Measurements from ENCODE around the gene ESRRA. TPM values are rescaled to one million over a fixed set of nuclear protein-coding genes. Genes with fewer than 3 reads are reported as not detected.

ESRRA gene
- total RNA-seq, 6 experiments from 2014 or later, result 18.9 to 25.0 (median 21.7) TPM

DNA sequence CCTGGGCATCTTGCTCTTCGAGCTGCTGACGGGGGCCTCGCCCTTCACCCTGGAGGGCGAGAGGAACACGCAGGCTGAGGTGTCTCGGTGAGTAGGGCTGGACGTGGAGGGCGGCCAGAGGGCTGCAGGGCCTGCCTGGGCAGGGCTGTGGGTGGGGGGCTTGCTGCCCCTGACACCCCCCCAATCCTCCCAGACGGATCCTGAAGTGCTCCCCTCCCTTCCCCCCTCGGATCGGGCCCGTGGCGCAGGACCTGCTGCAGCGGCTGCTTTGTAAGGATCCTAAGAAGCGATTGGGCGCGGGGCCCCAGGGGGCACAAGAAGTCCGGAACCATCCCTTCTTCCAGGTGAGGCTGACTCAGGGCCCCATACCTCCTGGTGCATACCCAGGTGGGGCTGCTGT, 56.3 kb downstream of the ESRRA start:
- Mint-ChIP-seq H3K4me1 (ENCODE audit: low read depth) (peaks cover 28% of the 10 kb centered on the region), H3K9me3 (no peaks in the 10 kb centered on the region), H3K27me3 (ENCODE audit: insufficient read depth) (peaks cover 2% of the 10 kb centered on the region; the same call in 1 of the 2 replicates), H3K4me3 (no peak overlapping the region), H3K27ac (no peak overlapping the region), H3K36me3 (ENCODE audit: low read depth) (peaks cover 20% of the 10 kb centered on the region)
- TF ChIP-seq CTCF (IDR thresholded peaks at IDR 0.05), result no peak
- no peak for DNase-seq

DNA sequence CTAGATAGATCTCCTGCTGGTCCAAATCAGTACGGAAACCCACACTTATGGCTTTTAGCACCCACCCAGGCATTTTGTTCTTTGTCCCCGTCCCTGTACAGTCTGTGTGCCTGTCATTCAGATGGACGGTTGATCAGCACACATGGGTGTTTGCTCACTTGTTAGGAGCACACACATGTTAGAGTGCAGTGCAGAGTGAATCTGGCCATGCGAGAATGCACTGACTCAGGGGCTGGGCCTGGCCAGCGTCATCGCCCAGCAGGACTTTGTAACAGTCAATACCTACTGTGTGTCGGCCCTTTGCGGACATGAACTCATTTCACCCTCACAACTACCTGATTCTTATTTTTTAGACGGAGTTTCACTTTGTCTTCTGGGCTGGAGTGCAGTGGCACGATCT, 57.0 kb downstream of the ESRRA start:
- DNase-seq, result no peak
- Mint-ChIP-seq H3K27ac (no peak overlapping the region), H3K27me3 (ENCODE audit: insufficient read depth) (peaks cover 2% of the 10 kb centered on the region; the same call in 1 of the 2 replicates), H3K4me3 (no peak overlapping the region), H3K4me1 (ENCODE audit: low read depth) (peaks cover 29% of the 10 kb centered on the region), H3K36me3 (ENCODE audit: low read depth) (peaks cover 24% of the 10 kb centered on the region), H3K9me3 (no peaks in the 10 kb centered on the region)
- TF ChIP-seq CTCF (IDR thresholded peaks at IDR 0.05), result no peak

GRCh38 chr11:64364435-64364834, 59.1 kb downstream of the ESRRA start:
- peaks cover 19% of the 10 kb centered on the region for H3K4me1 Mint-ChIP-seq (ENCODE audit: low read depth)
- TF ChIP-seq CTCF (IDR thresholded peaks at IDR 0.05), result no peak
- H3K36me3 Mint-ChIP-seq (ENCODE audit: low read depth), result peaks cover 24% of the 10 kb centered on the region

GRCh38 chr11:64364911-64365310, 59.6 kb downstream of the ESRRA start:
- Mint-ChIP-seq H3K36me3 (ENCODE audit: low read depth) (peaks cover 27% of the 10 kb centered on the region), H3K4me1 (ENCODE audit: low read depth) (peaks cover 14% of the 10 kb centered on the region)

More at GRCh38 chr11:64364435-64364834, 59.1 kb downstream of the ESRRA start:
- H3K27me3 Mint-ChIP-seq (ENCODE audit: insufficient read depth), result peaks cover 2% of the 10 kb centered on the region; the same call in 1 of the 2 replicates
- no peak for DNase-seq
- H3K4me3 Mint-ChIP-seq, result no peak overlapping the region
- no peaks in the 10 kb centered on the region for H3K9me3 Mint-ChIP-seq
- H3K27ac Mint-ChIP-seq, result no peak overlapping the region

More at GRCh38 chr11:64364911-64365310, 59.6 kb downstream of the ESRRA start:
- DNase-seq, result no peak
- Mint-ChIP-seq H3K9me3 (no peaks in the 10 kb centered on the region), H3K4me3 (no peak overlapping the region), H3K27me3 (ENCODE audit: insufficient read depth) (no peaks in the 10 kb centered on the region), H3K27ac (no peak overlapping the region)
- no peak for TF ChIP-seq CTCF (IDR thresholded peaks at IDR 0.05)

Small RNA genes within 50 kb of the gene (microRNA-seq; reads per million reads assigned to microRNA genes)
- gene MIR7155, result not detected

Other genes with a start within 250 kb of the ESRRA start
- gene MACROD1, start 139.4 kb upstream of the ESRRA start, total RNA-seq (2021; fragmentation: NEBNext Ultra II Directional; extraction: Animal tissue kit (Norgen Biotek cat#: 25700)), result 10 to 100 TPM; 11.8 to 17.0 (median 13.1) TPM
- 100 to 1,000 TPM; 203 to 259 (median 210) TPM for gene STIP1, start 119.4 kb upstream of the ESRRA start, total RNA-seq (2021; fragmentation: NEBNext Ultra II Directional; extraction: Animal tissue kit (Norgen Biotek cat#: 25700))
- 1 to 10 TPM; 1.2 to 2.8 (median 1.7) TPM for gene FERMT3, start 98.8 kb upstream of the ESRRA start, total RNA-seq (2021; fragmentation: NEBNext Ultra II Directional; extraction: Animal tissue kit (Norgen Biotek cat#: 25700))
- 10 to 100 TPM; 32.6 to 41.1 (median 39.7) TPM for gene TRPT1, start 79.3 kb upstream of the ESRRA start, total RNA-seq (2021; fragmentation: NEBNext Ultra II Directional; extraction: Animal tissue kit (Norgen Biotek cat#: 25700))
- 10 to 100 TPM; 46.6 to 57.7 (median 53.7) TPM for gene NUDT22, start 79.2 kb upstream of the ESRRA start, total RNA-seq (2021; fragmentation: NEBNext Ultra II Directional; extraction: Animal tissue kit (Norgen Biotek cat#: 25700))
- 10 to 100 TPM; 21.7 to 29.5 (median 23.2) TPM for gene DNAJC4, start 75.0 kb upstream of the ESRRA start, total RNA-seq (2021; fragmentation: NEBNext Ultra II Directional; extraction: Animal tissue kit (Norgen Biotek cat#: 25700))
- gene VEGFB, start 70.9 kb upstream of the ESRRA start, total RNA-seq (2021; fragmentation: NEBNext Ultra II Directional; extraction: Animal tissue kit (Norgen Biotek cat#: 25700)), result 10 to 100 TPM; 65.1 to 80.6 (median 71.2) TPM
- gene FKBP2, start 64.4 kb upstream of the ESRRA start, total RNA-seq (2021; fragmentation: NEBNext Ultra II Directional; extraction: Animal tissue kit (Norgen Biotek cat#: 25700)), result 10 to 100 TPM; 54.1 to 95.6 (median 73.1) TPM
- gene PPP1R14B, start 58.6 kb upstream of the ESRRA start, total RNA-seq (2021; fragmentation: NEBNext Ultra II Directional; extraction: Animal tissue kit (Norgen Biotek cat#: 25700)), result 100 to 1,000 TPM; 386 to 478 (median 429) TPM
- gene PLCB3, start 54.0 kb upstream of the ESRRA start, total RNA-seq (2021; fragmentation: NEBNext Ultra II Directional; extraction: Animal tissue kit (Norgen Biotek cat#: 25700)), result 10 to 100 TPM; 48.1 to 58.0 (median 51.8) TPM
- 10 to 100 TPM; 65.9 to 75.0 (median 68.8) TPM for gene BAD, start 20.9 kb upstream of the ESRRA start, total RNA-seq (2021; fragmentation: NEBNext Ultra II Directional; extraction: Animal tissue kit (Norgen Biotek cat#: 25700))
- gene GPR137, start 19.7 kb upstream of the ESRRA start, total RNA-seq (2021; fragmentation: NEBNext Ultra II Directional; extraction: Animal tissue kit (Norgen Biotek cat#: 25700)), result 10 to 100 TPM; 27.9 to 42.1 (median 34.7) TPM
- under 1 TPM in 1 of 6 experiments, not detected in 5; 0.14 TPM for gene KCNK4, start 14.2 kb upstream of the ESRRA start, total RNA-seq (2021; fragmentation: NEBNext Ultra II Directional; extraction: Animal tissue kit (Norgen Biotek cat#: 25700))
- gene CATSPERZ, start 5.2 kb upstream of the ESRRA start, total RNA-seq (2021; fragmentation: NEBNext Ultra II Directional; extraction: Animal tissue kit (Norgen Biotek cat#: 25700)), result under 1 TPM in 1 of 6 experiments, not detected in 5; 0.31 TPM
- gene TRMT112, start 12.0 kb downstream of the ESRRA start, total RNA-seq (2021; fragmentation: NEBNext Ultra II Directional; extraction: Animal tissue kit (Norgen Biotek cat#: 25700)), result 100 to 1,000 TPM; 246 to 269 (median 261) TPM
- 100 to 1,000 TPM; 161 to 207 (median 186) TPM for gene PRDX5, start 12.6 kb downstream of the ESRRA start, total RNA-seq (2021; fragmentation: NEBNext Ultra II Directional; extraction: Animal tissue kit (Norgen Biotek cat#: 25700))
- gene CCDC88B, start 34.7 kb downstream of the ESRRA start, total RNA-seq (2021; fragmentation: NEBNext Ultra II Directional; extraction: Animal tissue kit (Norgen Biotek cat#: 25700)), result 1 to 10 TPM in 4 of 6 experiments, under 1 TPM in 2; 0.45 to 1.9 (median 1.7) TPM
- gene RPS6KA4, start 53.6 kb downstream of the ESRRA start, total RNA-seq (2021; fragmentation: NEBNext Ultra II Directional; extraction: Animal tissue kit (Norgen Biotek cat#: 25700)), result 10 to 100 TPM; 42.9 to 63.4 (median 56.6) TPM